Left lung (tissue), 10 donors: ENCODE results near the gene NEBL. TPM values are rescaled to one million over a fixed set of nuclear protein-coding genes. Genes with fewer than 3 reads are reported as not detected.

ENCODE experiments used
- ATAC-seq: fragments of 200-7000 bp; cut with Tn5 transposase; one replicate; pipeline ENCODE4 v1.9.1; 2020; ENCODE audit warnings: moderate library complexity
- DNase-seq, 4 donors: peaks; one replicate each; pipeline ENCODE4 v3.0.0-alpha.2; 2013 to 2020
- H3K27ac ChIP-seq, 2 donors: fragments of 200-600 bp; sonication (generic) in 1 of 2; one replicate each; pipeline versions ENCODE4 v1.5.0 to v1.8.0; 2020 to 2021
- H3K27me3 ChIP-seq, 2 donors: fragments of 200-600 bp; sonication (generic) in 1 of 2; one replicate each; pipeline versions ENCODE4 v1.5.0 to v1.8.0; 2020 to 2021
- H3K36me3 ChIP-seq, 2 donors: fragments of 200-600 bp; sonication (generic) in 1 of 2; one replicate each; pipeline versions ENCODE4 v1.5.0 to v1.8.0; 2020 to 2021
- H3K4me1 ChIP-seq, 2 donors: fragments of 200-600 bp; one replicate each; pipeline ENCODE4 v1.8.0; 2021
- H3K4me3 ChIP-seq, 2 donors: fragments of 200-600 bp; sonication (generic) in 1 of 2; one replicate each; pipeline versions ENCODE4 v1.5.0 to v1.8.0; 2020 to 2021; ENCODE audit warnings: mild to moderate bottlenecking in 1 of 2
- H3K9me3 ChIP-seq, 2 donors: fragments of 200-600 bp; sonication (generic) in 1 of 2; one replicate each; pipeline versions ENCODE4 v1.5.0 to v1.8.0; 2020 to 2021
- intact Hi-C, 2 donors: fragments of 100-400 bp; cut with DNase I; formaldehyde crosslinking; loops; one replicate each; pipeline versions ENCODE4 v1.11.2 to v1.14.2; 2022
- polyA plus RNA-seq, 6 donors: library from polyadenylated mRNA; unstranded; fragments of 120-200 nt; gene quantifications; one replicate each; pipeline ENCODE4 v1.2.1, GENCODE V29; 2013; ENCODE audit not compliant: insufficient read length in 6 of 6
- total RNA-seq, 2 donors: library from RNA; stranded (reverse); fragmentation: NEBNext Ultra II Directional; extraction: Animal tissue kit (Norgen Biotek cat#: 25700); gene quantifications; one replicate each; pipeline ENCODE4 v1.2.1, GENCODE V29; 2021
- TF ChIP-seq, protein P1 (sequence below), 2 donors: fragments of 200-600 bp; sonication (generic) in 1 of 2; IDR thresholded peaks; one replicate each; pipeline versions ENCODE4 v1.5.0 to v1.8.0; 2021; ENCODE audit warnings: antibody characterized with exemption in 2 of 2
- donor health status: DM: no; HTN: yes; CAD: no.
- donor health status: DM: no; HTN: no; CAD: no.

NEBL gene
- total and polyA plus RNA-seq, 8 donors: 14.0 to 65.9 (median 20.2) TPM

DNA sequence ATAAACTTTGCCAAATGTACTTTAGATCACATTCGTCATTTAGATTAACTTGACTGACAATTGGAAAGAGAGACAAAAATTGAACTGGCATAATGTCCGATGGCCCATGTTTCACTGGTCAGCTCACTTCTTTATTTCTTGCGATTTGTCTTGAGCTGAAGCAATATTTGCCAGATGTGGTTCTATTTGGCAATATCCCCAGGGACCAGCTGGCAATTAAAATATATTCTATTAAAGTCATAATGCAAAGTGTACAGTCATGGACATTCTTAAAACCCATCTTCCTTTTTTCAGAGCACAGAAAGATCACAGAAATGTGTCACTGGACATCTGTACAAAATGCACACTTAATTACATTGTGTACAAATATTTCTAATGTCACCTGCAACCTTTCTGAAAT, 26.3 kb downstream of the NEBL start:
- H3K27ac ChIP-seq: no peak overlapping the region
- no peak overlapping the region for H3K4me3 ChIP-seq
- intact Hi-C loops: no loop called here
- TF ChIP-seq, protein P1, sequence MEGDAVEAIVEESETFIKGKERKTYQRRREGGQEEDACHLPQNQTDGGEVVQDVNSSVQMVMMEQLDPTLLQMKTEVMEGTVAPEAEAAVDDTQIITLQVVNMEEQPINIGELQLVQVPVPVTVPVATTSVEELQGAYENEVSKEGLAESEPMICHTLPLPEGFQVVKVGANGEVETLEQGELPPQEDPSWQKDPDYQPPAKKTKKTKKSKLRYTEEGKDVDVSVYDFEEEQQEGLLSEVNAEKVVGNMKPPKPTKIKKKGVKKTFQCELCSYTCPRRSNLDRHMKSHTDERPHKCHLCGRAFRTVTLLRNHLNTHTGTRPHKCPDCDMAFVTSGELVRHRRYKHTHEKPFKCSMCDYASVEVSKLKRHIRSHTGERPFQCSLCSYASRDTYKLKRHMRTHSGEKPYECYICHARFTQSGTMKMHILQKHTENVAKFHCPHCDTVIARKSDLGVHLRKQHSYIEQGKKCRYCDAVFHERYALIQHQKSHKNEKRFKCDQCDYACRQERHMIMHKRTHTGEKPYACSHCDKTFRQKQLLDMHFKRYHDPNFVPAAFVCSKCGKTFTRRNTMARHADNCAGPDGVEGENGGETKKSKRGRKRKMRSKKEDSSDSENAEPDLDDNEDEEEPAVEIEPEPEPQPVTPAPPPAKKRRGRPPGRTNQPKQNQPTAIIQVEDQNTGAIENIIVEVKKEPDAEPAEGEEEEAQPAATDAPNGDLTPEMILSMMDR (IDR thresholded peaks at IDR 0.05): no peak
- no peaks in the 10 kb centered on the region for H3K9me3 ChIP-seq
- H3K27me3 ChIP-seq: no peaks in the 10 kb centered on the region
- ATAC-seq (no peak), DNase-seq (peak in 1 of 4 donors; percentile 59)
- no peaks in the 10 kb centered on the region for H3K4me1 ChIP-seq
- H3K36me3 ChIP-seq: no peaks in the 10 kb centered on the region

DNA sequence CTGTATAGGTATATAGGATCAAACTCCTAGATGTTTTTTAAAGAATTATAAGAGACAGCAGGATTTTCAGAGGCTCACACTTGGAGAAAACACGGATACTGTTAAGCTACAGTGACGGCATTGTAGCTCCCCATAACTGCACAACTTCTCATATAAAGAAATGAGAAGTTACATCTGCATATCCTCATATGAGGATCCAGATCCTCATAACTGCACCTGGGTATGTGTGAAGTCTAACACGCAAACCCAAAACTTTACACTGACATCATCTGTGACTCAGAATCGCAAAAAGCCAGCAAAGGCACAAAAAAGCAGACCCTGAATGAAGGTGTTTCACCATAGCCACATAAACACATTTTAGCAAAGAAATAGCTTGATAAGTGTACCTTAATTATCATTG, 34.1 kb downstream of the NEBL start:
- intact Hi-C loops: no loop called here
- TF ChIP-seq, protein P1 (IDR thresholded peaks at IDR 0.05): no peak

DNA sequence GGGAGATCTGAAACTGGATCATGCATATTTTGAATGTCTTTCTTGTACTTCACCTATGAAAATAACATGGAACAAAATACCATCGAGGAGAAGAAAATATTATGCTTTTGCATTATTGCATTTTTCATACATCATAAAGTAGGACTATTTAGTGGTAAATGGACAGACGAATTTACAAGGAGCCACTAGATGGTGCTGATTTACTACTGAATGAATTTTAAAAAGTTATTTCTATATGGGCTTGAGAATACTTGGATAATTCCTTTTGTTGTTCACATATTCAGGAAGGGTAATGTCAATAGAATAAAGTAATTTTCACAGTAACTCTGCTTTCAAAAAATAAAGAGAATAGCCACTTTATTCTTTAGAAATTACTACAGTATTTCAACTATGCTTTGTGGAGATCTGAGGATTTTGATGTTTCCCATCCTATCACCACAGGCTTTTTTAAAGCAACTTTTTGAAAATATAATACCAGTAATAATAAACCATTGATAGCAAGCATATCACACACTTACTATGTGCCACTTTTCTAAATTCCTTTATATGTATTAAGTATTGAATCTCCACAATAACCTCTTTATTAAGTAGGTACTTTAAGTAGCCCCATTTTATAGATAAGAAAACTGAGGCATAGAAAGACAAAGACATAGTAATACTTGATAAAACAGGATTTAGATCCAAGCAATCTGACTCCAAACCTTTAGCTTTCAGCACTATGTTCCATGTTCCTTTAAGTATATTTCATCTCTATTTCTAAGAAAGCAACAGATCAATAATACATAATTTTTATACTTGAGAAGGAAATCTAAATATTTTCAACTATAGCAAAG, 38.6 kb downstream of the NEBL start:
- H3K27ac ChIP-seq: no peak overlapping the region
- DNase-seq (peak in 2 of 4 donors; percentile 51 to 52), ATAC-seq (peak; percentile 53)
- H3K36me3 ChIP-seq: no peaks in the 10 kb centered on the region
- no peak overlapping the region for H3K4me3 ChIP-seq
- H3K27me3 ChIP-seq: no peaks in the 10 kb centered on the region
- intact Hi-C loops: no loop called here
- no peaks in the 10 kb centered on the region for H3K9me3 ChIP-seq
- H3K4me1 ChIP-seq: no peaks in the 10 kb centered on the region
- TF ChIP-seq, protein P1 (IDR thresholded peaks at IDR 0.05): peak; percentile 9 to 37

More for the DNA sequence above, 34.1 kb downstream of the NEBL start:
- no peaks in the 10 kb centered on the region for H3K9me3 ChIP-seq
- H3K4me3 ChIP-seq: no peak overlapping the region
- no peak overlapping the region for H3K27ac ChIP-seq
- H3K4me1 ChIP-seq: no peaks in the 10 kb centered on the region
- DNase-seq (no peak), ATAC-seq (no peak)
- no peaks in the 10 kb centered on the region for H3K27me3 ChIP-seq
- H3K36me3 ChIP-seq: no peaks in the 10 kb centered on the region

DNA sequence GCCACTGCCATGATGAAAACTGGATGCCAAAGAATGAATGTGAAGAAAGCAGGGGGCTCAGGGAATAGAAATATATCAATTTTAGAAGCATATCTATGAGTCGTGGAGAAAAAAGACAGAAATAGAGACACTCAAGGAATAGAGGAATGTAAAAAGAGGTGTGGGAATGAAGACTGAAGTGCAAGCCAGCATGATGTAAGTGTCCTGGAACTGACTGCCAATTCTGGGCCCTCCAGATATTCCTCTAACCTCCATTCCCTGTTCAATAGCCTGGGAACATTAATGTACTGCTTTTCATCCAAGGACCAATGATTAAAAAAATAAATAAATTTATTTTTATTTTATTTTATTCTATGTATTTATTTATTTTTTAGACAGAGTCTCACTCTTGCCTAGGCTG, 40.6 kb downstream of the NEBL start:
- Histone ChIP-seq H3K27me3 (no peaks in the 10 kb centered on the region), H3K9me3 (no peaks in the 10 kb centered on the region), H3K4me3 (no peak overlapping the region), H3K27ac (no peak overlapping the region), H3K36me3 (no peaks in the 10 kb centered on the region), H3K4me1 (no peaks in the 10 kb centered on the region)
- ATAC-seq: no peak
- no peak for DNase-seq
- TF ChIP-seq, protein P1 (IDR thresholded peaks at IDR 0.05): no peak
- intact Hi-C loops: no loop called here

DNA sequence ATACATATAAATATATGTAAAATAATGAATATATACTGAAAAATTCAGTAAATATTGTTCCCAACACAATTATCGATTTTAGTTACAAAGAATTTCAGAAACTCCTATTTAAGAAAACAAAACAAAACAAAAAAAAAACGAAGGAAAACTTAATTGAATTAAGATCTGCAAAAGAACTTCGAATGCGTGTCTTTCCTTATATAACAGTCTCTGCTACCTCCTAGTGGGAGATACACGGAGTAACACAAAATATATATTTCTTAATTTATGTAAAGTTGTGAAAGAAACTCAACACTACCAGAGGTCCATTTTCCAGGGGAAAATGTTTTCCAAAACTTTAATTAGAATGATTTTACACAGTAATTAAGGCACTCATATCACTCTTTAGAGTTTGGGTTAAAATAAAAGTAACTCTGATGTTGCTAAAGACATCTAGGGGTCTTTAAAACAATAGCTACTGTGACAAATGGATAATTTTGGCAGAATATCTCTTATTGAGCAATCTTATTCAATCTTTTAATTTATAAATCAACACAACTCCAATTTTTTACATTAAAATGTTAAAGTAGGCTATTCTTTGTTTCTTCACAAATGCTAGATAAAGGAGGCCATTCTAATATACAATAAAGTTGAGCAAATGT, 41.6 kb downstream of the NEBL start:
- Histone ChIP-seq H3K36me3 (no peaks in the 10 kb centered on the region), H3K4me3 (no peak overlapping the region), H3K4me1 (no peaks in the 10 kb centered on the region), H3K9me3 (no peaks in the 10 kb centered on the region), H3K27ac (no peak overlapping the region), H3K27me3 (no peaks in the 10 kb centered on the region)
- ATAC-seq (peak; percentile 43), DNase-seq (peak in 2 of 4 donors; percentile 26 to 58)
- intact Hi-C loops: no loop called here
- TF ChIP-seq, protein P1 (IDR thresholded peaks at IDR 0.05): no peak
